Stimulated activated effector memory CD8-positive, alpha-beta T cell treated with anti-CD3 and anti-CD28 coated beads, Interleukin-12 subunit alpha, Interleukin-12 subunit beta, amount 100 ng/mL, for 72 hours (primary cell): ENCODE measurements around the gene SLC6A3.

ENCODE experiments used
- ATAC-seq: fragments of 150-1000 bp; cut with Tn5 transposase; 2 replicates; pipeline ENCODE4 v1.10.0; 2021
- DNase-seq, 2 donors: peaks; one replicate each; pipeline ENCODE4 v3.0.0; 2021 to 2022; ENCODE audit warnings: low spot score in 2 of 2
- H3K27ac Mint-ChIP-seq: one replicate; pipeline ENCODE4 v1.8.0; 2022; ENCODE audit warnings: mild to moderate bottlenecking, mixed read lengths
- H3K36me3 Mint-ChIP-seq: one replicate; pipeline ENCODE4 v1.8.0; 2022; ENCODE audit warnings: mild to moderate bottlenecking, mixed read lengths
- H3K4me1 Mint-ChIP-seq: one replicate; pipeline ENCODE4 v1.8.0; 2022; ENCODE audit warnings: mixed read lengths
- H3K4me3 Mint-ChIP-seq: one replicate; pipeline ENCODE4 v1.8.0; 2022; ENCODE audit warnings: mild to moderate bottlenecking, mixed read lengths
- H3K9me3 Mint-ChIP-seq: one replicate; pipeline ENCODE4 v1.8.0; 2022; ENCODE audit warnings: mixed read lengths

Gene SLC6A3

GRCh38 chr5:1404062-1404461 lies 41.2 kb downstream of the SLC6A3 start:
- ATAC-seq (no peak), DNase-seq (no peak)
- Mint-ChIP-seq H3K27ac (no peak overlapping the region), H3K9me3 (peaks cover 5% of the 10 kb centered on the region), H3K4me3 (no peak overlapping the region), H3K36me3 (no peaks in the 10 kb centered on the region), H3K4me1 (no peaks in the 10 kb centered on the region)

- Mint-ChIP-seq H3K36me3 (no peaks in the 10 kb centered on the region), H3K4me1 (no peaks in the 10 kb centered on the region), H3K4me3 (no peak overlapping the region), H3K9me3 (peaks cover 8% of the 10 kb centered on the region), H3K27ac (no peak overlapping the region)
- no peak for DNase-seq
- ATAC-seq, result no peak
These were observed 42.5 kb downstream of the SLC6A3 start for GRCh38 chr5:1402611-1403255.

- Mint-ChIP-seq H3K4me1 (no peaks in the 10 kb centered on the region), H3K36me3 (no peaks in the 10 kb centered on the region), H3K4me3 (no peak overlapping the region), H3K27ac (no peak overlapping the region), H3K9me3 (peaks cover 8% of the 10 kb centered on the region)
- ATAC-seq, result no peak
- no peak for DNase-seq
These were observed 43.6 kb downstream of the SLC6A3 start for GRCh38 chr5:1401536-1402138.

GRCh38 chr5:1400936-1401335 lies 44.3 kb downstream of the SLC6A3 start:
- peak; percentile 31 for ATAC-seq
- no peak for DNase-seq
- Mint-ChIP-seq H3K9me3 (peaks cover 8% of the 10 kb centered on the region), H3K36me3 (no peaks in the 10 kb centered on the region), H3K4me1 (no peaks in the 10 kb centered on the region), H3K4me3 (no peak overlapping the region), H3K27ac (no peak overlapping the region)

- Mint-ChIP-seq H3K27ac (no peak overlapping the region), H3K4me1 (no peaks in the 10 kb centered on the region), H3K4me3 (no peak overlapping the region), H3K9me3 (peaks cover 8% of the 10 kb centered on the region), H3K36me3 (no peaks in the 10 kb centered on the region)
- DNase-seq (no peak), ATAC-seq (no peak)
These were observed 44.9 kb downstream of the SLC6A3 start for GRCh38 chr5:1400211-1400855.

GRCh38 chr5:1399737-1400136 lies 45.5 kb downstream of the SLC6A3 start:
- Mint-ChIP-seq H3K4me3 (no peak overlapping the region), H3K4me1 (no peaks in the 10 kb centered on the region), H3K36me3 (no peaks in the 10 kb centered on the region), H3K9me3 (peaks cover 8% of the 10 kb centered on the region), H3K27ac (no peak overlapping the region)
- DNase-seq, result no peak
- no peak for ATAC-seq

- no peak for ATAC-seq
- Mint-ChIP-seq H3K4me1 (no peaks in the 10 kb centered on the region), H3K36me3 (no peaks in the 10 kb centered on the region), H3K9me3 (peaks cover 8% of the 10 kb centered on the region), H3K4me3 (no peak overlapping the region), H3K27ac (peak overlapping the region; percentile 56)
- no peak for DNase-seq
These were observed 48.9 kb downstream of the SLC6A3 start for GRCh38 chr5:1396293-1396816.

GRCh38 chr5:1394881-1395860 lies 50.1 kb downstream of the SLC6A3 start:
- Mint-ChIP-seq H3K4me3 (no peak overlapping the region), H3K9me3 (peaks cover 8% of the 10 kb centered on the region), H3K4me1 (no peaks in the 10 kb centered on the region), H3K27ac (no peak overlapping the region), H3K36me3 (no peaks in the 10 kb centered on the region)
- DNase-seq (no peak), ATAC-seq (no peak)

- H3K9me3 Mint-ChIP-seq, result peaks cover 3% of the 10 kb centered on the region
- no peak for DNase-seq
- H3K4me3 Mint-ChIP-seq, result no peak overlapping the region
- H3K36me3 Mint-ChIP-seq, result no peaks in the 10 kb centered on the region
- no peak overlapping the region for H3K27ac Mint-ChIP-seq
- no peaks in the 10 kb centered on the region for H3K4me1 Mint-ChIP-seq
- no peak for ATAC-seq
These were observed 51.4 kb downstream of the SLC6A3 start for GRCh38 chr5:1393571-1394501.

- ATAC-seq (no peak), DNase-seq (no peak)
- Mint-ChIP-seq H3K9me3 (no peaks in the 10 kb centered on the region), H3K36me3 (no peaks in the 10 kb centered on the region), H3K4me3 (no peak overlapping the region), H3K4me1 (no peaks in the 10 kb centered on the region), H3K27ac (no peak overlapping the region)
These were observed 52.3 kb downstream of the SLC6A3 start for GRCh38 chr5:1392801-1393565.

GRCh38 chr5:1392261-1392660 lies 53.0 kb downstream of the SLC6A3 start:
- Mint-ChIP-seq H3K4me3 (no peak overlapping the region), H3K27ac (no peak overlapping the region), H3K9me3 (no peaks in the 10 kb centered on the region), H3K36me3 (no peaks in the 10 kb centered on the region), H3K4me1 (peaks cover under 1% of the 10 kb centered on the region)
- DNase-seq (no peak), ATAC-seq (no peak)

- Mint-ChIP-seq H3K9me3 (no peaks in the 10 kb centered on the region), H3K27ac (no peak overlapping the region), H3K36me3 (peaks cover 5% of the 10 kb centered on the region), H3K4me1 (peaks cover 7% of the 10 kb centered on the region), H3K4me3 (no peak overlapping the region)
- ATAC-seq, result no peak
- DNase-seq, result no peak
These were observed 53.5 kb downstream of the SLC6A3 start for GRCh38 chr5:1391691-1392090.

GRCh38 chr5:1390861-1391600 lies 54.2 kb downstream of the SLC6A3 start:
- no peaks in the 10 kb centered on the region for H3K9me3 Mint-ChIP-seq
- DNase-seq, result no peak
- H3K4me3 Mint-ChIP-seq, result no peak overlapping the region
- H3K4me1 Mint-ChIP-seq, result peaks cover 13% of the 10 kb centered on the region
- ATAC-seq, result no peak
- no peak overlapping the region for H3K27ac Mint-ChIP-seq
- H3K36me3 Mint-ChIP-seq, result peaks cover 6% of the 10 kb centered on the region
